Superior temporal gyrus (tissue), 1 donor: ENCODE results near the gene PAQR5.
"Not testable (repeated sequence)": the region's sequence is repeated elsewhere in the genome, so short reads cannot be mapped to it uniquely, and the experiment has no call there.

Experiments used
- DNase-seq: peaks from one replicate; pipeline ENCODE4 v3.0.0-alpha.2; 2016; ENCODE audit errors: extremely low spot score

Gene PAQR5

GRCh38 chr15:69293741-69294615 is 4.7 kb upstream of the PAQR5 start:
- no peak for DNase-seq

- DNase-seq: no peak
These were observed 2.1 kb upstream of the PAQR5 start for GRCh38 chr15:69296606-69297005.

GRCh38 chr15:69297642-69298353 is 914 bp upstream of the PAQR5 start:
- DNase-seq: no peak

GRCh38 chr15:69298354-69298696 is 387 bp upstream of the PAQR5 start:
- DNase-seq: no peak

GRCh38 chr15:69299451-69299886 is 757 bp downstream of the PAQR5 start:
- DNase-seq: no peak

GRCh38 chr15:69299943-69300588 is 1.4 kb downstream of the PAQR5 start:
- no peak for DNase-seq

GRCh38 chr15:69301101-69301500 is 2.4 kb downstream of the PAQR5 start:
- not testable (repeated sequence) for DNase-seq

GRCh38 chr15:69302087-69302486 is 3.4 kb downstream of the PAQR5 start:
- not testable (repeated sequence) for DNase-seq

- DNase-seq: no peak
These were observed 4.2 kb downstream of the PAQR5 start for GRCh38 chr15:69302929-69303328.

GRCh38 chr15:69303337-69304181 is 4.8 kb downstream of the PAQR5 start:
- no peak for DNase-seq

- DNase-seq: no peak
These were observed 5.5 kb downstream of the PAQR5 start for GRCh38 chr15:69304182-69304545.

- DNase-seq: no peak
These were observed 6.7 kb downstream of the PAQR5 start for GRCh38 chr15:69305204-69305931.

- no peak for DNase-seq
These were observed 7.3 kb downstream of the PAQR5 start for GRCh38 chr15:69305933-69306568.

- no peak for DNase-seq
These were observed 9.2 kb downstream of the PAQR5 start for GRCh38 chr15:69307939-69308338.

- no peak for DNase-seq
These were observed 10.2 kb downstream of the PAQR5 start for GRCh38 chr15:69308949-69309348.

GRCh38 chr15:69311319-69311721 is 12.6 kb downstream of the PAQR5 start:
- DNase-seq: no peak

- DNase-seq: no peak
These were observed 14.8 kb downstream of the PAQR5 start for GRCh38 chr15:69313432-69314000.

- no peak for DNase-seq
These were observed 15.4 kb downstream of the PAQR5 start for GRCh38 chr15:69314131-69314530.

GRCh38 chr15:69314736-69315135 is 16.0 kb downstream of the PAQR5 start:
- DNase-seq: no peak
